GM19324 (cell line): ENCODE data around the gene MAEL.
A peak's percentile ranks its signal among the peaks of the same experiment; 100 is the strongest.

ENCODE experiments used
- ATAC-seq: cut with Tn5 transposase; IDR thresholded peaks from one replicate; pipeline ENCODE4 v1.9.1; 2021; ENCODE audit warnings: mild to moderate bottlenecking, moderate library complexity; ENCODE audit not compliant: unreplicated experiment, low FRiP score

Gene MAEL

GRCh38 chr1:167052389-167052788 lies 63.3 kb downstream of the MAEL start:
- no peak for ATAC-seq

DNA sequence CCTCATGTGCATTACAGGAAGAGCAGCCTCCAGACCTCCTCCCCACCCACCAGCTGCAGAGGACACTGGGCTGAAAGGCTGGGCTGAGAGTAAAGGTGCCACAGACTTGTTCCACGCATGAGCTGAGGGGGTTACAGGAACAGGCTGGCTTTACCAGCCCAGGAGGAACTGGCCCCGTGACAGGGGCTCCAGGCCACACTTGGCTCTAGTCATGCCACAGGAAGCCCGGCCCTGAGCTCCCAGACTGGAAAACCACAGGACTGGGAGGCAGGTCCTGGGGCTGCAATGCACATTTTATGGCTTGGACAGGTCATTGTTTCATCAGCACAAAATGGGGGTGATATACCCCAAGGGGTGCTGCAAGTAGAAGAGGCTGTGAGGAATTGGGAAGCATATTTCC lies 65.5 kb downstream of the MAEL start:
- no peak for ATAC-seq

GRCh38 chr1:167054946-167055630 lies 66.0 kb downstream of the MAEL start:
- ATAC-seq, result no peak

- no peak for ATAC-seq
Observed at GRCh38 chr1:167056529-167057231, 67.6 kb downstream of the MAEL start.

GRCh38 chr1:167057241-167057688 lies 68.2 kb downstream of the MAEL start:
- no peak for ATAC-seq

DNA sequence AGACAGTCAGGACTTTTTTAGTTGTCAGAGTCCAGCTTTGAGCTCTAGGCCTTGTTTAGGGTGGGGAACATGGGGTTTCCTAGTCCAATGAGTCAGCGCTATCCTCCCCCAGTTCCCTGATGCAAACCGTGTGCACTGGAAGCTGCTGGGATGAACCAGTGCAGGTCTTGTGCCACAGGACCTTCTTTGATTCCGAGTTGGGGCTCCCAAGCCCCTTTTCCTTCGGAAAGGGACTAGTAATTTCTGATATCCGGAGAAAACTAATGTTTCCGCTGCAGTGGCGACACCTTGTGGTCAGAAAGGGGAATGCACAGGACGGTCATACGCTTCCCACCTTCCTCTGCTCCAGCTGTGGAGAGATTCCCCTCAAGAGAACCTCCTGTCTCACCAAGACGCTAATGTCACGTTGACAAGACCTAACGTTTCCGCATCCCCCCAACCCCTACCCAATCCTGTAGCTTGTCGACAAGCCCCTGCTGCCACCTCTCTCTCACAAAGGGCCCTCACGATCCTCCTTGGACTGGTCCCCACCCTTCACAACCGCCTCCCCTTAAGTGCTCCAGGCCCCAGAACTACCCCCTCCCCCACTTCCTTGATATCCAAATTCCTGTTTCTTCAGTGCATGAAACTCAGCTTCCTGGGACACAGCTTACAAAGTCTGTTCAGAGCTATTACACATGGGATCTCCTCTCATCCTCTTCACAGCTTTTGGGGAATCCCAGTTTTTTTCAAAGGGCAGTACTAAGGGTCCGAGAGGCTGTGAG lies 70.1 kb downstream of the MAEL start:
- no peak for ATAC-seq

- ATAC-seq, result no peak
Observed at GRCh38 chr1:167059809-167060107, 70.7 kb downstream of the MAEL start.

DNA sequence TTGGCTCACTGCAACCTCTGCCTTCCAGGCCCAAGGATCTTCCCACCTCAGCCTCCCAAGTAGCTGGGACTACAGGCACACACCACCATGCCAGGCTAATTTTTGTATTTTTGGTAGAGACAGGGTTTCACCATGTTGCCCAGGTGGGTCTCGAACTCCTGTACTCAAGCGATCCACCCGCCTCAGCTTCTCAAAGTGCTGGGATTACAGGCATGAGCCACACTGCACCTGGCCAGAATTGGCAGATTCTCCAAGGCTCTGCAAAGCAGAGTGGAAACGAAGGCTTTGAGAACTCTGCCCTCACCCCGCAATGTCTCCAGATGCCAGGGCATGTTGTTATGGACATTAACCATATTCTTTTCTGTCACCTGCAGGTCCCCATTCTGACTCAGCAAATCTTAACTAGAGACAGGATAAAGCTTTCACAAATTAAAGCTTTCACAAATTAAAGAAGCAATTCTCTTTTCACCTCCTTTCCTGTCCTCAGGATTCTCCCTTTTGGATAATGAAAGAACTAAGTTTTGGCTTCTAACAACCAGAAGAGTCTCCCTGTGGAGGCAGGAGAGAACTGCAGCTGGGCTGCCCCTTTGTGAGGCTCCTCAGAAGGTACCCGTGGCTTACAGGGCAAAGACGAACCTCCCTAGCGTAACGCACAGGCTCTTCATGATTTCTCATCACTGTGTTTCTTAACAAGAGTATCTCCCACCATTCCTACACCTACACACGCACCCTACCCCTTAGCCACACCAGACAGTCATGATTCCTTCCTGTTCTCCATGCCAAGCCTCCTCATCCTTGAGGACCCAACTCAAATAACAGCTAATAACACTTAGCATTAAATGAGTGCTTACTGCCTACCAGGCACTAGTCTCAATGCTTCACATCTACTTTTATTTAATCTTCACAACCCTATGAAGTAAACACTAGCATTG lies 71.3 kb downstream of the MAEL start:
- ATAC-seq, result no peak

DNA sequence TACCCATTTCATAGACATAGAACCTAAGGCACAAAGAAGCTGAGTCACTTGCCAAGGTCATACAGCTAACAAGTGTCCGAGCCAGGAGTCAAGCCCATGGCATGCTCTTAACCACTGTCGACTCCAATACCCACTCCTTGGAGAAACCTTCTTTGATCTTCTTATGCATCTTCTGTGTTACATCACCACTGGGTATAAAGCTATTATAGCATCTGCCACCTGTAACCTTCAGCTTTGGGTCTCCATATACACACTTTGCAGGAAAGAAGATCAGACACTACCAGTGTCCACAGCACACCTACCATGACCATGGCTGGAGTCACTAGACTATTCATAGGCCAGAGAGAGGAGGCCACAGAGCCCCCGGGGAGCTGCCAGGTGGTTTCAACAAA lies 72.0 kb downstream of the MAEL start:
- ATAC-seq, result no peak

- no peak for ATAC-seq
Observed at GRCh38 chr1:167064621-167065020, 75.5 kb downstream of the MAEL start.

GRCh38 chr1:167065471-167065870 lies 76.4 kb downstream of the MAEL start:
- no peak for ATAC-seq

GRCh38 chr1:167066333-167067122 lies 77.4 kb downstream of the MAEL start:
- ATAC-seq, result peak; percentile 53

DNA sequence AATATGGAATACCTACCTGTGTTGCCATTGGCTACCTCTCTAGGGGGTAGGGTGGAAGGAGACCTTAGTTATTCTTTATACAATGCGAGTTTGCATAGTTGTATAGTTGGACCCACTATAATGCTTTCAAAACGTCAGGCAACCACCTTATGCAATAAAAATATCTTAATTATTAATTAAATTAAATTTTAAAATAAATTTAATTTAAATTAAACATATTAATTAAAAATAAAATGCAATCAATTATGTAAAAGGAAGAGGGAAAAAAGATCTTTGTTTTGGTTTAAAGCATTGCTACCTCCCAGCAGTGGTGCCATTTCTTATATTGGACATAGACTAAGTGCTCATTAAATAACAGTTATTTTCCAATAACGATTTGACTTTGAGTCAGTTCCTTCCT lies 78.8 kb downstream of the MAEL start:
- ATAC-seq, result no peak

DNA sequence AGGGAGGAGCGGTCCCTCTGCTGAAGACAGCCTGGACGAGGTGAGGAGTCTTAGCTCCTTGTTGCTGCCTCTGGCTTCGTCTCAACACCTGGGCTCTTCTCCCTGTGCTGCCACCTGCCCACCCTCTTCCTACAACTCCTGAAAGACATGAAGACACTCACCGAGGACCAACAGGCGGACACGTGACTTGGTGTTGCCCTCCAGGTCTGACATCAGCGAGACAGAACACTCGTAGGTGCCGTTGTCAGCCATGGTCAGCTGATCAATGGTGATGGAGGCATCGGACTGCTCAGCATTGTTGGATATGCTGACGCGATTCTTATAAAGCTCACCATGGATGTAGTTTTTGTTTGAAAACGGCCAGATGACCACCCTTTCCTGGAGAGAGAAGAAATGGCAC lies 79.7 kb downstream of the MAEL start:
- ATAC-seq, result no peak

DNA sequence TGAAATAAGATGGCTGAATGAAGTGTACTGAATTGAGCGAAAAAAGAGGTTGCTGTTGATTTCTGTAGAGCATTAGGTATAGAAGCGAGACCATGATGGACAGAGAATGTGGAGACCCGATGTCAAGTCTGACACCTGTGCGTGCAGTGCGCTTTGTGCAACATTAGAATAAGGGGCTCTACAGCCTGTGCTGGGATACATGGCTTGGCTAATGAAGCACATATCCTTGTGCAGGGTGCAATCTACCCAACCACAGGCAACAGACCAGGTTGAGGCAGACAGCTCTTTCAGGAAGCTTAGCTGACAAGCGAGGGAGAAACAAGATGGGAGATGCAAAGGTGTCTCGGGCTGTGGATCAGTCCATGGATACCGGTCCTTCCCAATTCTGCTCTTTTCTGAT lies 82.2 kb downstream of the MAEL start:
- ATAC-seq, result no peak
